SK-N-SH (cell line): ENCODE measurements around the gene ACACB. TPM values are rescaled to one million over a fixed set of nuclear protein-coding genes. Genes with fewer than 3 reads are reported as not detected.

Experiments used
- CTCF ChIA-PET: fragments of 300-600, 350-600 bp; formaldehyde crosslinking; extraction: SDS; loops from one replicate; lab custom pipeline; 2021; lab: Yijun Ruan, JAX
- POLR2A ChIA-PET: fragments of 350-600 bp; sonication (Branson Sonifier 250); formaldehyde crosslinking; extraction: SDS; loops from one replicate; lab custom pipeline; 2020; ENCODE audit warnings: antibody characterized with exemption, inconsistent platforms; lab: Yijun Ruan, JAX
- DNase-seq: peaks from one replicate; pipeline ENCODE4 v3.0.0; 2012
- H2AFZ ChIP-seq: fragments of 200-600 bp; sonication (generic); 2 replicates; pipeline ENCODE4 v1.8.1; 2016; ENCODE audit warnings: antibody characterized with exemption, mild to moderate bottlenecking, low read depth
- H3F3A ChIP-seq: fragments of 200-600 bp; sonication (generic); replicated peaks from 2 replicates; pipeline ENCODE3; 2016; ENCODE audit warnings: antibody characterized with exemption, mild to moderate bottlenecking; ENCODE audit not compliant: insufficient read depth
- H3K27ac ChIP-seq, 2 experiments: fragments of 200-500 bp in 1 of 2; fragments of 200-600 bp in 1 of 2; sonication (Bioruptor generic) in 1 of 2; sonication (generic), shearing (Covaris generic) in 1 of 2; 2 replicates each; pipeline versions ENCODE4 v1.5.1 to v1.6.1; 2014 to 2016; ENCODE audit warnings: low read depth in 2 of 2, inconsistent platforms in 1 of 2, low read length in 1 of 2, mild to moderate bottlenecking in 1 of 2, mixed read lengths in 1 of 2
- H3K27me3 ChIP-seq: fragments of 200-600 bp; sonication (generic), shearing (Covaris generic); 2 replicates; pipeline ENCODE4 v1.6.1; 2016; ENCODE audit warnings: mixed run types; ENCODE audit not compliant: insufficient read depth
- H3K36me3 ChIP-seq, 2 experiments: fragments of 200-500 bp in 1 of 2; fragments of 200-600 bp in 1 of 2; sonication (Bioruptor generic) in 1 of 2; sonication (generic) in 1 of 2; replicated peaks in 1 of 2; 2 replicates each; pipeline versions ENCODE3 to v1.5.1; 2014 to 2016; ENCODE audit warnings: low read length in 1 of 2, mild to moderate bottlenecking in 1 of 2; ENCODE audit not compliant: insufficient read depth in 2 of 2, control insufficient read depth in 1 of 2
- H3K4me1 ChIP-seq, 2 experiments: fragments of 200-500 bp in 1 of 2; fragments of 200-600 bp in 1 of 2; sonication (Bioruptor generic) in 1 of 2; sonication (generic), shearing (Covaris generic) in 1 of 2; 2 replicates each; pipeline versions ENCODE4 v1.5.1 to v1.6.1; 2014 to 2016; ENCODE audit warnings: low read depth in 1 of 2, low read length in 1 of 2, mixed run types in 1 of 2; ENCODE audit not compliant: insufficient read depth in 2 of 2, control insufficient read depth in 1 of 2
- H3K4me2 ChIP-seq: fragments of 200-600 bp; sonication (generic), shearing (Covaris generic); 2 replicates; pipeline ENCODE4 v1.6.1; 2017; ENCODE audit warnings: mixed run types
- H3K4me3 ChIP-seq, 2 experiments: fragments of 200-500 bp in 1 of 2; fragments of 200-600 bp in 1 of 2; sonication (Bioruptor generic) in 1 of 2; sonication (generic), shearing (Covaris generic) in 1 of 2; 2 replicates each; pipeline versions ENCODE4 v1.5.1 to v1.8.1; 2014 to 2016; ENCODE audit warnings: low read depth in 2 of 2, inconsistent platforms in 1 of 2, low read length in 1 of 2, mild to moderate bottlenecking in 1 of 2, mixed read lengths in 1 of 2, moderate library complexity in 1 of 2
- H3K79me2 ChIP-seq: fragments of 200-600 bp; sonication (generic); 2 replicates; pipeline ENCODE4 v1.8.1; 2017; ENCODE audit warnings: mild to moderate bottlenecking; ENCODE audit not compliant: insufficient read depth
- H3K9ac ChIP-seq: fragments of 200-600 bp; sonication (generic); 2 replicates; pipeline ENCODE4 v1.6.1; 2017; ENCODE audit warnings: mixed run types
- H3K9me2 ChIP-seq: fragments of 200-600 bp; sonication (generic); 2 replicates; pipeline ENCODE4 v1.6.1; 2017; ENCODE audit warnings: mixed run types
- H3K9me3 ChIP-seq: fragments of 200-600 bp; sonication (generic); 2 replicates; pipeline ENCODE4 v1.6.1; 2017; ENCODE audit warnings: mixed run types, mild to moderate bottlenecking, moderate library complexity
- H4K20me1 ChIP-seq: fragments of 200-600 bp; sonication (generic); 2 replicates; pipeline ENCODE4 v1.6.1; 2017; ENCODE audit warnings: mild to moderate bottlenecking, mixed run types; ENCODE audit not compliant: insufficient read depth
- CHD2 ChIP-seq: fragments of 150-350 bp; IDR thresholded peaks from 2 replicates; pipeline ENCODE4 v1.6.1; 2018; ENCODE audit warnings: low read length; ENCODE audit not compliant: partially characterized antibody
- ELF1 ChIP-seq: IDR thresholded peaks from 2 replicates; pipeline ENCODE4 v1.4.0; 2012
- FOSL2 ChIP-seq: IDR thresholded peaks from 2 replicates; pipeline ENCODE4 v1.4.0; 2012; ENCODE audit warnings: low read depth, mild to moderate bottlenecking, moderate library complexity, borderline replicate concordance
- FOXJ3 ChIP-seq: sonication (generic); formaldehyde crosslinking; IDR thresholded peaks from 2 replicates; pipeline ENCODE4 v1.5.1; 2020; ENCODE audit warnings: mild to moderate bottlenecking, missing genetic modification reagents
- GABPA ChIP-seq: IDR thresholded peaks from 2 replicates; pipeline ENCODE4 v1.4.0; 2012; ENCODE audit warnings: low read depth, mild to moderate bottlenecking
- GATA2 ChIP-seq: sonication (generic); formaldehyde crosslinking; IDR thresholded peaks from 2 replicates; pipeline ENCODE4 v1.5.0; 2020; ENCODE audit warnings: mild to moderate bottlenecking, missing genetic modification reagents
- IRF3 ChIP-seq: fragments of 150-350 bp; IDR thresholded peaks from 2 replicates; pipeline ENCODE4 v1.6.1; 2016; ENCODE audit warnings: mild to moderate bottlenecking, low read depth, low read length
- JUND ChIP-seq: IDR thresholded peaks from 2 replicates; pipeline ENCODE4 v1.4.0; 2012
- MAX ChIP-seq: IDR thresholded peaks from 2 replicates; pipeline ENCODE4 v1.4.0; 2012; ENCODE audit warnings: low read depth
- MEF2A ChIP-seq: IDR thresholded peaks from 2 replicates; pipeline ENCODE4 v1.4.0; 2012; ENCODE audit warnings: low read depth, borderline replicate concordance
- NFIC ChIP-seq: IDR thresholded peaks from 2 replicates; pipeline ENCODE4 v1.4.0; 2012; ENCODE audit warnings: borderline replicate concordance
- POLR2AphosphoS5 ChIP-seq: IDR thresholded peaks from 2 replicates; pipeline ENCODE4 v1.6.1; 2012; ENCODE audit warnings: low read depth, low read length
- RAD21 ChIP-seq: IDR thresholded peaks from 2 replicates; pipeline ENCODE4 v1.6.1; 2012; ENCODE audit warnings: mild to moderate bottlenecking, low read length
- RCOR1 ChIP-seq: fragments of 150-350 bp; IDR thresholded peaks from 2 replicates; pipeline ENCODE4 v1.6.1; 2017; ENCODE audit warnings: antibody characterized with exemption, low read length
- RFX5 ChIP-seq: IDR thresholded peaks from 2 replicates; pipeline ENCODE4 v1.6.1; 2012; ENCODE audit warnings: mild to moderate bottlenecking, improper control_type of control experiment, low read length
- SMC3 ChIP-seq: IDR thresholded peaks from 2 replicates; pipeline ENCODE4 v1.6.1; 2012; ENCODE audit warnings: low read depth, low read length, improper control_type of control experiment
- TCF12 ChIP-seq: IDR thresholded peaks from 2 replicates; pipeline ENCODE4 v1.4.0; 2012
- TEAD4 ChIP-seq: IDR thresholded peaks from 2 replicates; pipeline ENCODE4 v1.4.0; 2012; ENCODE audit warnings: mild to moderate bottlenecking, borderline replicate concordance; ENCODE audit not compliant: insufficient read depth
- ZBTB33 ChIP-seq: IDR thresholded peaks from 2 replicates; pipeline ENCODE4 v1.4.0; 2012; ENCODE audit warnings: low read depth, borderline replicate concordance
- WGBS: methylation state at CpG from one replicate; pipeline ENCODE4 v1.1.6; 2017; ENCODE audit warnings: low lambda C conversion rate; 5-methylcytosine and 5-hydroxymethylcytosine counted together
- polyA plus RNA-seq, 3 experiments: library from polyadenylated mRNA; depleted of rRNA; stranded (reverse); fragments of >200 nt; gene quantifications; 2 replicates each; pipeline ENCODE4 v1.2.3, GENCODE V29; 2012

The ACACB gene
- polyA plus RNA-seq, 1 of the 3 experiments (the other 2 are of a cell fraction) = 6.1 TPM

GRCh38 chr12:109110988-109111495 is 5.3 kb upstream of the ACACB start (continued):
- no peak for TF ChIP-seq ZBTB33
- peak; percentile 79 for TF ChIP-seq ELF1
- TF ChIP-seq MEF2A = no peak
- TF ChIP-seq RAD21 = no peak
- peak; percentile 75 for TF ChIP-seq NFIC
- no peak for TF ChIP-seq IRF3
- TF ChIP-seq JUND = peak; percentile 29; the same call in 1 of the 2 replicates
- no peak for TF ChIP-seq MAX
- TF ChIP-seq FOSL2 = no peak
- TF ChIP-seq GABPA = peak; percentile 41; the same call in 1 of the 2 replicates
- no peak for TF ChIP-seq SMC3
- no peak for TF ChIP-seq FOXJ3 (CRISPR knock-in tag)
- TF ChIP-seq CHD2 = peak; percentile 62
- peak; percentile 92 for TF ChIP-seq POLR2AphosphoS5
- no peak for TF ChIP-seq TEAD4
- no peak for TF ChIP-seq RCOR1
- no peak for TF ChIP-seq GATA2 (CRISPR knock-in tag)
- TF ChIP-seq RFX5 = no peak
- TF ChIP-seq TCF12 = peak; percentile 78

GRCh38 chr12:109112720-109113465 is 3.5 kb upstream of the ACACB start:
- Histone ChIP-seq H3K4me3 (no peak overlapping the region), H3K9me2 (no peaks in the 10 kb centered on the region), H3K36me3 (peaks cover 4 to 10% of the 10 kb centered on the region in 2 experiments), H3K9ac (no peak overlapping the region), H3K79me2 (no peaks in the 10 kb centered on the region), H3K27ac (0 out of 4 replicates have a peak overlapping the region, but pooled peaks of 1 of the 2 experiments have one; percentile 3), H3K9me3 (no peaks in the 10 kb centered on the region), H3K4me1 (peaks cover 9 to 25% of the 10 kb centered on the region in 2 experiments), H3K4me2 (peak overlapping the region; percentile 31; the same call in 1 of the 2 replicates), H3K27me3 (no peaks in the 10 kb centered on the region), H2AFZ (no peak overlapping the region), H3F3A (peaks cover 24% of the 10 kb centered on the region), H4K20me1 (no peaks in the 10 kb centered on the region)
- no peak for TF ChIP-seq NFIC
- 88% methylated on average over 11 of the region's 11 CpGs for WGBS
- DNase-seq = no peak
- POLR2A ChIA-PET = interaction anchor here (1.2 kb wide), 1 partner anchor 11 kb away, joined by 3 read pairs; no protein-coding TSS in a partner anchor
- CTCF ChIA-PET = interaction anchor here (1.0 to 9.1 kb wide), 20 partner anchors 9 to 536 kb away, joined by 3 to 86 read pairs (median 7); partner anchors contain the start of gene UNG
